ENCODE measurements around the gene OR10G2. TPM values are rescaled to one million over a fixed set of nuclear protein-coding genes. Genes with fewer than 3 reads are reported as not detected.

OR10G2 gene
- total and polyA plus RNA-seq, 10 donors = not detected

GRCh38 chr14:21656980-21657379 lies 22.2 kb upstream of the OR10G2 start:
- no peaks in the 10 kb centered on the region for H3K9me3 ChIP-seq
- no peak for DNase-seq
- no peak overlapping the region for H3K27ac ChIP-seq
- H3K4me3 ChIP-seq = no peak overlapping the region
- WGBS, 5 donors = 42 to 100% (median 84%) methylated on average over 1 of the region's 1 CpG
- H3K27me3 ChIP-seq (replicated peaks in 1 of 7) = peaks cover 0 to 7% (median 0%) of the 10 kb centered on the region in 7 donors
- TF ChIP-seq CTCF (IDR thresholded peaks at IDR 0.05 in 8 of 11, conservative IDR thresholded peaks at IDR 0.05 in 3 of 11) (no peak), POLR2AphosphoS5 (IDR thresholded peaks at IDR 0.05) (no peak), POLR2A (IDR thresholded peaks at IDR 0.05) (no peak)
- no peaks in the 10 kb centered on the region for H3K36me3 ChIP-seq
- H3K4me1 ChIP-seq = no peaks in the 10 kb centered on the region
- intact Hi-C loops (cut with DNase I; ENCODE audit: low total_unique reads) = no loop called here

DNA sequence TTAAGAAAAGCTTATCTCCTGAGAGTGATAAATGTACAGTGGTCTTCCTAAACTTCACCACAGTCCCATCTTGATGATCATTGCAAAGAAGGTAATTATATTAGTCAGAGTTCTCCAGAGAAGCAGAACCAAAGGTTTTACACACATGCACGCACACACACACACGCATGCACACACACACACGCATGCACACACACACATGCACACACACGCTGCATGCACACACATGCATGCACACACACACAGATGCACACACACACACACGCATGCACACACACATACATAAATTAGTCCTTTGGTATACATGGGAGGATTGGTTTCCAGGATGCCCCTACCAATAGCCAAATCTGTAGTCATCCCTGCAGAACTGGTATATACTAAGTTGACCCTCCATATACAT lies 19.5 kb upstream of the OR10G2 start:
- Histone ChIP-seq H3K4me3 (no peak overlapping the region), H3K9me3 (no peaks in the 10 kb centered on the region), H3K27me3 (replicated peaks in 1 of 7) (no peaks in the 10 kb centered on the region), H3K36me3 (no peaks in the 10 kb centered on the region), H3K27ac (no peak overlapping the region), H3K4me1 (no peaks in the 10 kb centered on the region)
- TF ChIP-seq POLR2A (IDR thresholded peaks at IDR 0.05) (no peak), POLR2AphosphoS5 (IDR thresholded peaks at IDR 0.05) (no peak), CTCF (IDR thresholded peaks at IDR 0.05 in 8 of 11, conservative IDR thresholded peaks at IDR 0.05 in 3 of 11) (no peak)
- intact Hi-C loops (cut with DNase I; ENCODE audit: low total_unique reads) = no loop called here
- WGBS, 5 donors = 89 to 96% (median 91%) methylated on average over 4 to 5 of the region's 5 CpGs
- DNase-seq = no peak

GRCh38 chr14:21653331-21653885 lies 18.7 kb upstream of the OR10G2 start, which contains the start of gene OR4E2:
Gene OR4E2, plus strand, starts transcription at chr14:21653835. Its CDS starts 11,248 bp downstream, at chr14:21665083.
- DNase-seq = no peak
- Histone ChIP-seq H3K4me3 (no peak within 1 kb of the TSS), H3K9me3 (peaks cover 0 to 3% (median 0%) of the 10 kb centered on the region in 8 donors), H3K4me1 (no peaks in the 10 kb centered on the region), H3K36me3 (no peaks in the 10 kb centered on the region), H3K27me3 (replicated peaks in 1 of 7) (no peaks in the 10 kb centered on the region), H3K27ac (no peak within 1 kb of the TSS)
- TF ChIP-seq POLR2AphosphoS5 (IDR thresholded peaks at IDR 0.05) (no peak), POLR2A (IDR thresholded peaks at IDR 0.05) (no peak), CTCF (IDR thresholded peaks at IDR 0.05 in 8 of 11, conservative IDR thresholded peaks at IDR 0.05 in 3 of 11) (no peak)
- WGBS, 5 donors = 75 to 89% (median 81%) methylated on average over 2 of the region's 2 CpGs
- intact Hi-C loops (cut with DNase I; ENCODE audit: low total_unique reads) = no loop called here

- no peak for DNase-seq
- Histone ChIP-seq H3K27ac (no peak overlapping the region), H3K4me3 (no peak overlapping the region), H3K4me1 (no peaks in the 10 kb centered on the region), H3K36me3 (no peaks in the 10 kb centered on the region), H3K9me3 (peaks cover 0 to 4% (median 0%) of the 10 kb centered on the region in 8 donors), H3K27me3 (replicated peaks in 1 of 7) (no peaks in the 10 kb centered on the region)
- 29 to 54% (median 33%) methylated on average over 1 of the region's 1 CpG for WGBS, 5 donors
- intact Hi-C loops (cut with DNase I; ENCODE audit: low total_unique reads) = no loop called here
- TF ChIP-seq POLR2AphosphoS5 (IDR thresholded peaks at IDR 0.05) = no peak
- TF ChIP-seq POLR2A (IDR thresholded peaks at IDR 0.05) = no peak
- TF ChIP-seq CTCF (IDR thresholded peaks at IDR 0.05 in 8 of 11, conservative IDR thresholded peaks at IDR 0.05 in 3 of 11) = no peak
Measured at GRCh38 chr14:21652209-21652808, 17.6 kb upstream of the OR10G2 start.
